ENCODE data around the gene RUNX1. TPM values are rescaled to one million over a fixed set of nuclear protein-coding genes. Genes with fewer than 3 reads are reported as not detected.

The RUNX1 gene
- total and polyA plus RNA-seq, 2 of the 13 experiments (the other 11 are each of a cell fraction or from before 2014, with no cell fraction given): 5.4 to 6.4 TPM

GRCh38 chr21:34781526-34781925 is 267.6 kb downstream of the RUNX1 start:
- Histone ChIP-seq H3K9me3 (ENCODE audit: low read length) (no peaks in the 10 kb centered on the region), H3K9ac (ENCODE audit: insufficient read depth, low read depth, low read length) (no peak overlapping the region), H2AFZ (ENCODE audit: low read length) (no peak overlapping the region), H4K20me1 (ENCODE audit: insufficient read depth, low read length) (no peaks in the 10 kb centered on the region), H3K4me2 (ENCODE audit: low read depth, low read length) (no peak overlapping the region), H3K27me3 (ENCODE audit: control insufficient read depth in 1 of 2, insufficient read depth in 2 of 2, low read length in 2 of 2) (no peaks in the 10 kb centered on the region), H3K4me3 (replicated peaks in 1 of 3; ENCODE audit: insufficient read depth in 1 of 3, low read depth in 2 of 3, low read length in 3 of 3) (no peak overlapping the region), H3K36me3 (replicated peaks in 1 of 2; ENCODE audit: control insufficient read depth in 1 of 2, insufficient read depth in 2 of 2, low read length in 2 of 2) (no peaks in the 10 kb centered on the region), H3K4me1 (ENCODE audit: insufficient read depth, low read length) (0 out of 2 replicates have a peak, but pooled peaks cover under 1% of the 10 kb centered on the region), H3K79me2 (ENCODE audit: insufficient read depth, low read length) (no peaks in the 10 kb centered on the region), H3K27ac (ENCODE audit: extremely low read length, insufficient read depth, low read length) (no peak overlapping the region)
- ATAC-seq: no peak
- ChIA-PET CTCF (ENCODE audit: low intra/inter-chr PET ratio, low total read pairs) (no interaction called here), POLR2A (no interaction called here)
- 90% methylated on average over 6 of the region's 7 CpGs for WGBS (ENCODE audit: low lambda C conversion rate)
- in situ Hi-C loops (cut with HindIII; ENCODE audit: extremely low pct_ligation_motif_present, low pct_unique_long_range_greater_than_20kb) (no loop called here), intact Hi-C loops (cut with micrococcal nuclease; ENCODE audit: unreplicated experiment) (no loop called here)
- no peak for FAIRE-seq
- TF ChIP-seq KLF13 (CRISPR knock-in tag; IDR thresholded peaks at IDR 0.05) (no peak), TOE1 (CRISPR knock-in tag; IDR thresholded peaks at IDR 0.05) (no peak), ZNF121 (CRISPR knock-in tag; IDR thresholded peaks at IDR 0.05) (no peak), FOXA3 (CRISPR knock-in tag; IDR thresholded peaks at IDR 0.05) (no peak), ZSCAN25 (CRISPR knock-in tag; IDR thresholded peaks at IDR 0.05) (no peak), HNRNPL (IDR thresholded peaks at IDR 0.05; ENCODE audit: low read depth, low read length) (no peak), PCBP2 (optimal IDR thresholded peaks at IDR 0.05; ENCODE audit: low read depth, low read length, poor library complexity, severe bottlenecking) (no peak), ZNF282 (IDR thresholded peaks at IDR 0.05; ENCODE audit: partially characterized antibody) (no peak), PRMT3 (CRISPR knock-in tag; IDR thresholded peaks at IDR 0.05; ENCODE audit: borderline replicate concordance, low read depth) (no peak), SIX1 (CRISPR knock-in tag; IDR thresholded peaks at IDR 0.05; ENCODE audit: borderline replicate concordance) (no peak), TIGD3 (CRISPR knock-in tag; IDR thresholded peaks at IDR 0.05; ENCODE audit: borderline replicate concordance) (no peak), DPF2 (CRISPR knock-in tag; IDR thresholded peaks at IDR 0.05; ENCODE audit: borderline replicate concordance, low read depth) (no peak), REPIN1 (CRISPR knock-in tag; IDR thresholded peaks at IDR 0.05; ENCODE audit: borderline replicate concordance, low read depth) (no peak)
- TF ChIP-seq, protein P1, sequence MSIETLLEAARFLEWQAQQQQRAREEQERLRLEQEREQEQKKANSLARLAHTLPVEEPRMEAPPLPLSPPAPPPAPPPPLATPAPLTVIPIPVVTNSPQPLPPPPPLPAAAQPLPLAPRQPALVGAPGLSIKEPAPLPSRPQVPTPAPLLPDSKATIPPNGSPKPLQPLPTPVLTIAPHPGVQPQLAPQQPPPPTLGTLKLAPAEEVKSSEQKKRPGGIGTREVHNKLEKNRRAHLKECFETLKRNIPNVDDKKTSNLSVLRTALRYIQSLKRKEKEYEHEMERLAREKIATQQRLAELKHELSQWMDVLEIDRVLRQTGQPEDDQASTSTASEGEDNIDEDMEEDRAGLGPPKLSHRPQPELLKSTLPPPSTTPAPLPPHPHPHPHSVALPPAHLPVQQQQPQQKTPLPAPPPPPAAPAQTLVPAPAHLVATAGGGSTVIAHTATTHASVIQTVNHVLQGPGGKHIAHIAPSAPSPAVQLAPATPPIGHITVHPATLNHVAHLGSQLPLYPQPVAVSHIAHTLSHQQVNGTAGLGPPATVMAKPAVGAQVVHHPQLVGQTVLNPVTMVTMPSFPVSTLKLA (IDR thresholded peaks at IDR 0.05): no peak
- BruUV-seq (replicated peaks): no TSS peak
- DNase-seq (ENCODE audit: low spot score): no peak

Data from HepG2 (cell line).